Trophoblast cell (in vitro differentiated cells and primary cell): ENCODE data around the gene CASP7.
A peak's percentile ranks its signal among the peaks of the same experiment; 100 is the strongest.

Experiments used
- DNase-seq, 2 donors: peaks; one replicate each; pipeline ENCODE4 v3.0.0-alpha.2; 2016
- H2AFZ ChIP-seq: 2 replicates; pipeline ENCODE4 v1.6.1; 2013; ENCODE audit warnings: low read length, moderate library complexity, mild to moderate bottlenecking; ENCODE audit not compliant: insufficient read depth, poor library complexity
- H2AK5ac ChIP-seq: 2 replicates; pipeline ENCODE4 v1.6.1; 2013; ENCODE audit warnings: mild to moderate bottlenecking, low read length
- H2BK120ac ChIP-seq: 2 replicates; pipeline ENCODE4 v1.6.1; 2013; ENCODE audit warnings: low read length, mild to moderate bottlenecking, moderate library complexity; ENCODE audit not compliant: insufficient read depth, poor library complexity
- H2BK12ac ChIP-seq: 2 replicates; pipeline ENCODE4 v1.6.1; 2013; ENCODE audit warnings: mild to moderate bottlenecking, low read length, moderate library complexity
- H2BK5ac ChIP-seq: 2 replicates; pipeline ENCODE4 v1.6.1; 2013; ENCODE audit warnings: low read length, low read depth, moderate library complexity, mild to moderate bottlenecking; ENCODE audit not compliant: poor library complexity
- H3K14ac ChIP-seq: 2 replicates; pipeline ENCODE4 v1.6.1; 2013; ENCODE audit warnings: mild to moderate bottlenecking, low read length
- H3K18ac ChIP-seq: 2 replicates; pipeline ENCODE4 v1.6.1; 2013; ENCODE audit warnings: mild to moderate bottlenecking, low read length
- H3K23ac ChIP-seq: 2 replicates; pipeline ENCODE4 v1.6.1; 2013; ENCODE audit warnings: low read length
- H3K27ac ChIP-seq: 2 replicates; pipeline ENCODE4 v1.5.1; 2013; ENCODE audit warnings: low read depth, mild to moderate bottlenecking, inconsistent platforms, low read length, moderate library complexity
- H3K27me3 ChIP-seq: 2 replicates; pipeline ENCODE4 v1.6.1; 2013; ENCODE audit warnings: inconsistent platforms, mild to moderate bottlenecking, low read length, moderate library complexity; ENCODE audit not compliant: insufficient read depth
- H3K36me3 ChIP-seq, 2 experiments: 1 replicate in 1 of 2; 2 replicates in 1 of 2; pipeline ENCODE4 v1.6.1; 2013; ENCODE audit warnings: low read length in 2 of 2, mild to moderate bottlenecking in 2 of 2, moderate library complexity in 1 of 2; ENCODE audit not compliant: insufficient read depth in 2 of 2, control insufficient read depth in 1 of 2
- H3K4ac ChIP-seq: 2 replicates; pipeline ENCODE4 v1.6.1; 2013; ENCODE audit warnings: low read depth, mild to moderate bottlenecking, low read length, moderate library complexity
- H3K4me1 ChIP-seq, 2 experiments: 1 replicate in 1 of 2; 2 replicates in 1 of 2; pipeline ENCODE4 v1.6.1; 2013; ENCODE audit warnings: low read length in 2 of 2, mild to moderate bottlenecking in 2 of 2, moderate library complexity in 1 of 2; ENCODE audit not compliant: insufficient read depth in 2 of 2, control insufficient read depth in 1 of 2
- H3K4me2 ChIP-seq: 2 replicates; pipeline ENCODE4 v1.6.1; 2013; ENCODE audit warnings: inconsistent platforms, mild to moderate bottlenecking, low read length, moderate library complexity
- H3K4me3 ChIP-seq: 2 replicates; pipeline ENCODE4 v1.5.1; 2013; ENCODE audit warnings: mild to moderate bottlenecking, low read depth, low read length, inconsistent platforms
- H3K79me1 ChIP-seq: one replicate; pipeline ENCODE4 v1.6.1; 2013; ENCODE audit warnings: low read length
- H3K79me2 ChIP-seq: 2 replicates; pipeline ENCODE4 v1.6.1; 2013; ENCODE audit warnings: low read length, mild to moderate bottlenecking; ENCODE audit not compliant: control insufficient read depth, insufficient read depth, poor library complexity
- H3K9ac ChIP-seq: 2 replicates; pipeline ENCODE4 v1.6.1; 2013; ENCODE audit warnings: mild to moderate bottlenecking, low read length
- H3K9me3 ChIP-seq: 2 replicates; pipeline ENCODE4 v1.6.1; 2013; ENCODE audit warnings: low read depth, mild to moderate bottlenecking, control low read depth, inconsistent platforms, low read length; ENCODE audit not compliant: insufficient read depth
- H4K12ac ChIP-seq: 2 replicates; pipeline ENCODE4 v1.6.1; 2013; ENCODE audit warnings: low read depth, mild to moderate bottlenecking, low read length, moderate library complexity
- H4K8ac ChIP-seq: 2 replicates; pipeline ENCODE4 v1.6.1; 2013; ENCODE audit warnings: low read depth, mild to moderate bottlenecking, low read length, moderate library complexity
- H4K91ac ChIP-seq: one replicate; pipeline ENCODE4 v1.6.1; 2013; ENCODE audit warnings: low read depth, mild to moderate bottlenecking, low read length, moderate library complexity
- WGBS: extraction: QIAGEN DNeasy Blood & Tissue Kit; methylation state at CpG from one replicate; pipeline ENCODE4 v1.1.7; 2013; ENCODE audit warnings: missing lambda C conversion rate; ENCODE audit not compliant: insufficient read length, insufficient coverage; ENCODE audit errors: extremely low coverage; 5-methylcytosine and 5-hydroxymethylcytosine counted together

CASP7 gene

GRCh38 chr10:113641702-113642101 is 38.0 kb upstream of the CASP7 start:
- Histone ChIP-seq H3K14ac (no peak overlapping the region), H2AK5ac (no peak overlapping the region), H3K4ac (no peak overlapping the region), H3K79me2 (no peaks in the 10 kb centered on the region), H4K8ac (no peak overlapping the region), H3K36me3 (no peaks in the 10 kb centered on the region), H2AFZ (no peak overlapping the region), H3K23ac (no peak overlapping the region), H3K4me3 (no peak overlapping the region), H2BK5ac (no peak overlapping the region), H2BK120ac (no peak overlapping the region), H3K18ac (no peak overlapping the region), H3K9ac (no peak overlapping the region), H4K91ac (no peak overlapping the region), H3K4me2 (no peak overlapping the region), H3K27ac (no peak overlapping the region), H2BK12ac (no peak overlapping the region), H3K27me3 (no peaks in the 10 kb centered on the region), H3K9me3 (no peaks in the 10 kb centered on the region), H3K79me1 (no peaks in the 10 kb centered on the region), H3K4me1 (no peaks in the 10 kb centered on the region), H4K12ac (no peak overlapping the region)
- no CpG with 5 or more reads among the region's 4 CpGs for WGBS
- DNase-seq = no peak

- Histone ChIP-seq H4K8ac (no peak overlapping the region), H4K12ac (no peak overlapping the region), H3K18ac (no peak overlapping the region), H3K79me2 (no peaks in the 10 kb centered on the region), H2AK5ac (no peak overlapping the region), H2BK12ac (no peak overlapping the region), H3K9ac (no peak overlapping the region), H3K4me3 (no peak overlapping the region), H2BK120ac (no peak overlapping the region), H3K4me1 (no peaks in the 10 kb centered on the region), H2AFZ (no peak overlapping the region), H3K27me3 (no peaks in the 10 kb centered on the region), H3K4ac (no peak overlapping the region), H2BK5ac (no peak overlapping the region), H4K91ac (no peak overlapping the region), H3K4me2 (no peak overlapping the region), H3K14ac (no peak overlapping the region), H3K36me3 (no peaks in the 10 kb centered on the region), H3K79me1 (no peaks in the 10 kb centered on the region), H3K23ac (no peak overlapping the region), H3K9me3 (no peaks in the 10 kb centered on the region), H3K27ac (no peak overlapping the region)
- no CpG with 5 or more reads among the region's 4 CpGs for WGBS
- peak in 1 of 2 donors; percentile 62 for DNase-seq
These were observed 36.5 kb upstream of the CASP7 start for GRCh38 chr10:113643183-113643582.

GRCh38 chr10:113644185-113645120 is 35.3 kb upstream of the CASP7 start:
- no peak overlapping the region for H4K91ac ChIP-seq
- no peak overlapping the region for H2AFZ ChIP-seq
- H2BK120ac ChIP-seq = no peak overlapping the region
- no peak overlapping the region for H3K23ac ChIP-seq
- H3K27me3 ChIP-seq = no peaks in the 10 kb centered on the region
- no peaks in the 10 kb centered on the region for H3K79me1 ChIP-seq
- no peaks in the 10 kb centered on the region for H3K9me3 ChIP-seq
- H3K36me3 ChIP-seq = no peaks in the 10 kb centered on the region
- H3K14ac ChIP-seq = no peak overlapping the region
- DNase-seq = peak; percentile 10 to 72
- no peak overlapping the region for H2AK5ac ChIP-seq
- no peak overlapping the region for H3K4me2 ChIP-seq
- no peak overlapping the region for H4K12ac ChIP-seq
- H3K4me3 ChIP-seq = no peak overlapping the region
- H3K4ac ChIP-seq = no peak overlapping the region
- no peak overlapping the region for H2BK5ac ChIP-seq
- H3K27ac ChIP-seq = no peak overlapping the region
- no peak overlapping the region for H4K8ac ChIP-seq
- H2BK12ac ChIP-seq = no peak overlapping the region
- no peaks in the 10 kb centered on the region for H3K4me1 ChIP-seq
- H3K9ac ChIP-seq = no peak overlapping the region
- no peak overlapping the region for H3K18ac ChIP-seq
- no peaks in the 10 kb centered on the region for H3K79me2 ChIP-seq
- no CpG with 5 or more reads among the region's 7 CpGs for WGBS

GRCh38 chr10:113646336-113647201 is 33.1 kb upstream of the CASP7 start:
- H3K27me3 ChIP-seq = no peaks in the 10 kb centered on the region
- peaks cover 2% of the 10 kb centered on the region for H3K9me3 ChIP-seq
- H3K18ac ChIP-seq = no peak overlapping the region
- DNase-seq = peak in 1 of 2 donors; percentile 22
- H2AFZ ChIP-seq = no peak overlapping the region
- no peaks in the 10 kb centered on the region for H3K36me3 ChIP-seq
- H2AK5ac ChIP-seq = no peak overlapping the region
- 100% methylated on average over 1 of the region's 10 CpGs for WGBS
- no peak overlapping the region for H4K12ac ChIP-seq
- H3K23ac ChIP-seq = no peak overlapping the region
- H2BK5ac ChIP-seq = no peak overlapping the region
- H3K4me3 ChIP-seq = no peak overlapping the region
- no peaks in the 10 kb centered on the region for H3K79me2 ChIP-seq
- H3K79me1 ChIP-seq = no peaks in the 10 kb centered on the region
- H3K14ac ChIP-seq = no peak overlapping the region
- no peak overlapping the region for H4K8ac ChIP-seq
- H2BK12ac ChIP-seq = no peak overlapping the region
- no peak overlapping the region for H3K4ac ChIP-seq
- peak overlapping the region; percentile 38 for H3K9ac ChIP-seq
- no peak overlapping the region for H4K91ac ChIP-seq
- H3K4me1 ChIP-seq = no peaks in the 10 kb centered on the region
- no peak overlapping the region for H3K27ac ChIP-seq
- H2BK120ac ChIP-seq = no peak overlapping the region
- H3K4me2 ChIP-seq = no peak overlapping the region
